ENCODE measurements around the gene UBFD1.
A peak's percentile ranks its signal among the peaks of the same experiment; 100 is the strongest.
"Not testable (repeated sequence)": the region's sequence is repeated elsewhere in the genome, so short reads cannot be mapped to it uniquely, and the experiment has no call there.

The UBFD1 gene

GRCh38 chr16:23527961-23528643 is 29.4 kb upstream of the UBFD1 start:
- no peak for DNase-seq

GRCh38 chr16:23528644-23529310 is 28.8 kb upstream of the UBFD1 start:
- DNase-seq = no peak

- DNase-seq = no peak
These were observed 27.5 kb upstream of the UBFD1 start for GRCh38 chr16:23530062-23530461.

GRCh38 chr16:23532448-23532847 is 25.1 kb upstream of the UBFD1 start:
- no peak for DNase-seq

GRCh38 chr16:23534868-23535860 is 22.4 kb upstream of the UBFD1 start:
- DNase-seq = no peak

GRCh38 chr16:23535901-23536300 is 21.6 kb upstream of the UBFD1 start:
- no peak for DNase-seq

- DNase-seq = no peak
These were observed 20.1 kb upstream of the UBFD1 start for GRCh38 chr16:23537390-23537789.

- DNase-seq = no peak
These were observed 18.6 kb upstream of the UBFD1 start for GRCh38 chr16:23538919-23539278.

- DNase-seq = no peak
These were observed 17.3 kb upstream of the UBFD1 start for GRCh38 chr16:23539984-23540816.

GRCh38 chr16:23540817-23541178 is 16.7 kb upstream of the UBFD1 start:
- DNase-seq = not testable (repeated sequence)

GRCh38 chr16:23544436-23544835 is 13.1 kb upstream of the UBFD1 start:
- no peak for DNase-seq

GRCh38 chr16:23549938-23550337 is 7.6 kb upstream of the UBFD1 start:
- no peak for DNase-seq

- no peak for DNase-seq
These were observed 5.4 kb upstream of the UBFD1 start for GRCh38 chr16:23552161-23552560.

GRCh38 chr16:23554536-23554935 is 3.0 kb upstream of the UBFD1 start:
- DNase-seq = no peak

- no peak for DNase-seq
These were observed 514 bp downstream of the UBFD1 start for GRCh38 chr16:23557779-23558702.

GRCh38 chr16:23561586-23561985 is 4.1 kb downstream of the UBFD1 start:
- no peak for DNase-seq

GRCh38 chr16:23562505-23562904 is 5.0 kb downstream of the UBFD1 start:
- no peak for DNase-seq

- DNase-seq = no peak
These were observed 5.7 kb downstream of the UBFD1 start for GRCh38 chr16:23563186-23563585.

- DNase-seq = peak in 1 of 2 donors; percentile 0
These were observed 7.2 kb downstream of the UBFD1 start for GRCh38 chr16:23564575-23565363.

GRCh38 chr16:23566724-23567123 is 9.2 kb downstream of the UBFD1 start:
- no peak for DNase-seq

GRCh38 chr16:23567602-23568001 is 10.1 kb downstream of the UBFD1 start:
- DNase-seq = no peak
